Measurements from ENCODE around the gene HCFC2. TPM values are rescaled to one million over a fixed set of nuclear protein-coding genes. Genes with fewer than 3 reads are reported as not detected.
"Not testable (repeated sequence)": the region's sequence is repeated elsewhere in the genome, so short reads cannot be mapped to it uniquely, and the experiment has no call there.

Gene HCFC2
- polyA plus RNA-seq (ENCODE audit: insufficient read length) = 34.3 TPM

DNA sequence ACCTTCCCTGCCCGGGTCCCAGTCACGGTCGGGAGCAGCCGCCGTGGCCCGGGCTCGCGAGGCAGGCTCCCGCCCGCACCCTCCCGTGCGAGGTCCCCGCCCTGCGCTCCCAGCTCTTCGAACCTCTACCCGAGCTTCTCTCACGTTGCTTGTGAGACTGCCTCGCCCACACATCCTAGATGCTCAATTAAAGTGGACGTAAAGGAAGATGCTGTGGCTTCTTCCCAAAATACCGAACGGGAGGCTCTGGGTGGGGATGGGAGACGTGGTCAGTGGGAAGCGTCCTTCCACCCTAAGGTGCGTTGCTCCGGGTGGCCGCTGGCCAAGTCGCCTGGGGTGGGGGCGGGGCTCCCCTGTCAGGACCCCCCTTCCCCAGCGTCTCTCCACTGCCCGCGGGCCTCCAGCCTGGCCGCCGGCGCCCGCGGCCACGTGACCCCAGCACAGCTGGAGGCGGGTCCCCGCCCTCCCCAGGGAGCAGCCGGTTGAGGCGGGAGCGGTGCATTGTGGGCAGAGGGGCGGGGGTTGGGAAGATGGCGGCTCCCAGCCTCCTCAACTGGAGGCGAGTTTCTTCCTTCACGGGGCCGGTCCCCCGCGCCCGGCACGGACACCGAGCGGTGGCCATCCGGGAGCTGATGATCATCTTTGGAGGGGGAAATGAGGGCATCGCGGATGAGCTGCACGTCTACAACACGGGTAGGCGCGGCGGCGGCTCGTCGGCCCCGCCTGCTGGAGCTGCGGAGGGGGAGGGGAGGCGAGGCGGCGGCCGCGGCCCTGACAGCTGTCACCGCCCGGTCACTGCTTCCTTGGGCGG, at the start of gene HCFC2:
Gene HCFC2, plus strand, starts transcription at position 501 of the 811 bp plus-strand sequence. Its CDS starts 30 bp downstream, at position 531.
- DNase-seq (ENCODE audit: low read depth) = peak; percentile 77

DNA sequence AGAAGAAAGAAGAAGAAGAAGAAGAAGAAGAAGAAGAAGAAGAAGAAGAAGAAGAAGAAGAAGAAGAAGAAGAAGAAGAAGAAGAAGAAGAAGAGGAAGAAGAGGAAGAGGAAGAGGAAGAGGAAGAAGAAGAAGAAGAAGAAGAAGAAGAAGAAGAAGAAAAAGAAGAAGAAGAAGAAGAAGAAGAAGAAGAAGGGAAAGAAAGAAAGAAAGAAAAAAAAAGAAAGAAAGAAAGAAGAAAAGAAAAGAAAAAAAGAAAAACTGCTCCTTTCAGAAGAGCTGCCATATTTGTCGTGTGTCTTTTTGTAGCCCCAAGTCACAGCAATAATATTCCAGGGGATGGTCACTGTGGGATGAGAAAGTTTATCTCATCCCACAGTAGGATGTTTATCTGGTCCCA, 42.5 kb upstream of the HCFC2 start:
- DNase-seq (ENCODE audit: low read depth) = not testable (repeated sequence)

DNA sequence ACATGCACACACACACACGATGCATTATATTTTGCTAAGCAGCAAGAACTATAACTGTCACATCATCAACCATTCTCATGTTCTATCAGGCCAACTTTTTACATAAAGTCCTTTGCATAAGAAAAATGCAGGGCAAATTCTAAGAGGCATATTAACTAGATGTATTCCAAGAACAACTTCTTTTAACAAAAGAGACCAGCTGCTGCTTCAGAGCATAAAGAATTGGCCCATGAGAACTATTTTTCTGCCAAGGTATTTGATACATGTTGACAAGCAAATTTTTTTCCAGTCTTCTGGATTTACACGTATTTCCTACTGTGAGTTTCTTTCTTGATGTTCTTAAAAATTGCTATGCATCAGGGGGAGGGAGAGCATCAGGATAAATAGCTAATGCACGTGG, 41.5 kb upstream of the HCFC2 start:
- DNase-seq (ENCODE audit: low read depth) = peak; percentile 29

DNA sequence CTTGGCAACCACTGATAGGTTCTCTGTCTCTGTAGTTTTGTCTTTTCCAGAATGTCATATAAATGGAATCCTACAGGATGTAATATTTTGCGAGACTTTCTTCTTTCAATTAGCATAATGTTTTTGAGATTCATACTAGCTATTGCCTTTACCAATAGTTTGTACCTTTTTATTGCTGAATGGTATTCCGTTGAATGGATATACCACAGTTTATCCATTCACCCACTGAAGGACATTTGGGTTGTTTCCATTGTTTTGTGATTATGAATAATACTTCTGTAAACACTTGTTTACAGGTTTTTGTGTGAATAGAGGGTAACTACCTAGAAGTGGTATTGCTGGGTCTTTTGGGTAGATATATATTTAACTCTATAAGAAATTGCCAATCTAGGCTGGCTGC, 40.6 kb upstream of the HCFC2 start:
- DNase-seq (ENCODE audit: low read depth) = no peak

DNA sequence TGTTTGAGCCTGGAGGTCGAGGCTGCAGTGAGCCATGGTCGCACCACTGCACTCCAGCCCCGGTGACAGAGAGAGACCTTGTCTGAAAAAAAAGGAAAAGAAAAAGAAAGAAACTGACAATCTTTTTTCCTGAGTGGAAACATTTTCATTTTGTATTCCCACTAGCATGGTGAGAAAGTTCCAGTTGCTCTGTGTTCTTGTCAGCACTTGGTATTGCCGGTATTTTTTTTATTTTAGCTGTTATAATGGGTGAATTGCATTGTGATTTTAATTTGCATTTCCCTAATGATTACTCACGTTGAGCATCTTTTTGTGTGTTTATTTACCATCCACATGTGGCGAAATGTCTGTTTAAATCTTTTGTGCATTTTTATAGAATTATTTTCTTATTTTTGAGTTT, 40.0 kb upstream of the HCFC2 start:
- DNase-seq (ENCODE audit: low read depth) = no peak

DNA sequence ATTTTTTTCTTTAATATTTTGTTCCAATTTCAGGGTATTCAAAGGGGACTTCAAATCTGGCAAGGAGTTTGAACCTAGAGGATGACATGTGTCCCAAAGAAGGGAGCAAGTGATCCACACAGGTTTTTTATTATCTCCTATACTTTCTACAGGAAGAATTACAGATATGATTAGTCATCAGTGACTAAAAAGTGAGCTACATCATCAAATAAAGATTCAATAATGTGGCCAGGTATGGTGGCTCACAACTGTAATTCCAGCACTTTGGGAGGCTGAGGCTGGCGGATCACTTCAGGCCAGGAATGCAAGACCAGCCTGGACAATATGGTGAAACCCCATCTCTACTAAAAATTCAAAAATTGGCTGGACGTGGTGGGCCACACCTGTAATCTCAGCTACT, 38.6 kb upstream of the HCFC2 start:
- DNase-seq (ENCODE audit: low read depth) = no peak

DNA sequence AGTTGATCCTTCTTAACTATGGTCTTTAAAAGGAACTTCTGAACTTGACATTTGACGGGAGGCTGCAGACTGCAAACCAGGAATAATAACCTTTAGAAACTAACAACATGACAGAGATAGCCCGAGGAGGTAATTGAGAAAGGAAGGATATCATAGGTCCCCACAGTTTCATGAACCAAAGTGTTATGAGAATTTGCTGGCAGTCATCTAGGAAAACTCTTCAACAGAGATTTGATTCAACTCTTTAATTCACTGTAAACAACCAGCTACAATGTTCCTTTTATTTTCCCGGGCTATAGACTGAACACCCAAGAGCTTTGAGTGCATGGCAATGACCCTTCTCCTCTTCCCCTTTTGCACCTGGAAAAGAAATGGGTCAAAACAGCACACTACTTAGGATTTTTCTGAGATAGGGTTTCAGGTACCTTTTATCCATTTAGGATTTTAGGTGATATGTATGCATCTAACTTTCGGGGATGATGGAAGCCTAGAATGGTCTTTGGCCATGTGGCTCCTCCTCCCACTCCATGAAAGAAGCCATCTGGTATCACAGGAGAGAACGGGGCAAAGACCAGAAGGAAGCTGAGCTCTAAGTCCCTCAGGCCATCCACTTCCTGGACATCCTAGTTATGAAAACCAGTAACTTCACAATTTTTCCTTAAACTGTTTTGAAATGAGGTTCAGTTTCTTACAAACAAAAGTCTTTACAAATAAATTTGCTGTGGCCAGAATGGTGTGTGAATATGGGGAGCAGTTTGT, 37.3 kb upstream of the HCFC2 start:
- no peak for DNase-seq (ENCODE audit: low read depth)

DNA sequence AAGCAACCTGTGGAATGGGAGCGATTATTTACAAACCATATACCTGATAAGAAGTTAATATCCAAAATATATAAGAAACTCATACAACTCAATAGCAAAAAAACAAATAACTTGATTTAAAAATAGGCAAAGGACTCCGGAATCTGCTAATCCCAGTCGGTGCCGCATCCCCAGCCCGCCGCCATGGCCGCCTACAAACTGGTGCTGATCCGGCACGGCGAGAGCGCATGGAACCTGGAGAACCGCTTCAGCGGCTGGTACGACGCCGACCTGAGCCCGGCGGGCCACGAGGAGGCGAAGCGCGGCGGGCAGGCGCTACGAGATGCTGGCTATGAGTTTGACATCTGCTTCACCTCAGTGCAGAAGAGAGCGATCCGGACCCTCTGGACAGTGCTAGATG, 33.7 kb upstream of the HCFC2 start:
- DNase-seq (ENCODE audit: low read depth) = not testable (repeated sequence)

DNA sequence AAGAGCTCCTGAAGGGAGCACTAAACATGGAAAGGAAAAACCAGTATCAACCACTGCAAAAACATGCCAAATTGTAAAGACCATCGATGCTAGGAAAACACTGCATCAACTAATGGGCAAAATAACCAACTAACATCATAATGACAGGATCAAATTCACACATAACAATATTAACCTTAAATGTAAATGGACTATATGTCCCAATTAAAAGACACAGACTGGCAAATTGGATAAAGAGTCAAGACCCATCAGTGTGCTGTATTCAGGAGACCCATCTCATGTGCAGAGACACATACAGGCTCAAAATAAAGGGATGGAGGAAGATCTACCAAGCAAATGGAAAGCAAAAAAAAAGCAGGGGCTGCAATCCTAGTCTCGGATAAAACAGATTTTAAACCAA, 28.2 kb upstream of the HCFC2 start:
- DNase-seq (ENCODE audit: low read depth) = not testable (repeated sequence)

DNA sequence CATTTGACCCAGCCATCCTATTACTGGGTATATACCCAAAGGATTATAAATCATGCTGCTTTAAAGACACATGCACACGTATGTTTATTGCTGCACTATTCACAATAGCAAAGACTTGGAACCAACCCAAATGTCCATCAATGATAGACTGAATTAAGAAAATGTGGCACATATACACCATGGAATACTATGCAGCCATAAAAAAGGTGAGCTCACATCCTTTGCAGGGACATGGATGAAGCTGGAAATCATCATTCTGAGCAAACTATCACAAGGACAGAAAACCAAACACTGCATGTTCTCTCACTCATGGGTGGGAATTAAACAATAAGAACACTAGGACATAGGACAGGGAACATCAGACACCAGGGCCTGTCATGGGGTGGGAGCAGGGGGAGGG, 24.6 kb upstream of the HCFC2 start:
- not testable (repeated sequence) for DNase-seq (ENCODE audit: low read depth)

DNA sequence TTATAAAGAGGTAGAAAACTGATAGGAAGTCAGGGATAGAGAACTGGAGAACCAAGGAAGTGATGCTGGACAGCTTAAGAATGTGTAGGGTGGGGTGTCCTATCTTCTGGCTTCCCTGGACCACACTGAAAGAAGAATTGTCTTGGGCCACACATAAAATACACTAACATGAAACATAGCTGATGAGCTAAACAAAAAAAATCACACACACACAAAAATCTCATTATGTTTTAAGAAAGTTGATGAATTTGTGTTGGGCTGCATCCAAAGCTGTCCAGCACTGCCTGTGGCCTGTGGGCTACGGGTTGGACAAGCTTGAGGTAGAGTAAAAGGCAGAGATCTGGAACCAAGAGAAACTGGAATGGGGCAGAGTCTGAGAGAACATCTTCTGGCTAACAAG, 21.8 kb upstream of the HCFC2 start:
- DNase-seq (ENCODE audit: low read depth) = no peak

DNA sequence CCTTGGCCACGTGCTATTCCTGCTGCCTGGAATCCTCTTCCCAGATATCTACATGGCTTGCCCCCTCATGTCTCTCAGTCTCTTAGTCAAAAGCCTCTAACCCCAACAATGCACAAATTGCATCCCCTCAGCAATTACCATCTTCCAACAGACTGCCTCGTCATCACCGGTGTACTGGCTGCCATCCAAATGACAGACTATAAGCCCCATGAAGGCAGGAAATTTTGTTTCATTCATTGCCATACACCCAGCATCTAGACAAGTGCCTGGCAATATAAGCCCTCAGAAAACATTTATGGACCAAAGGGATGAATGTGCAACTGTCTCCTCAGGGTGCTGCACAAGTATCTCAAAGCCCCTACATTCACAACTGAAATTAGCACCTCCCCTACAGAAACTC, 20.2 kb upstream of the HCFC2 start:
- no peak for DNase-seq (ENCODE audit: low read depth)

DNA sequence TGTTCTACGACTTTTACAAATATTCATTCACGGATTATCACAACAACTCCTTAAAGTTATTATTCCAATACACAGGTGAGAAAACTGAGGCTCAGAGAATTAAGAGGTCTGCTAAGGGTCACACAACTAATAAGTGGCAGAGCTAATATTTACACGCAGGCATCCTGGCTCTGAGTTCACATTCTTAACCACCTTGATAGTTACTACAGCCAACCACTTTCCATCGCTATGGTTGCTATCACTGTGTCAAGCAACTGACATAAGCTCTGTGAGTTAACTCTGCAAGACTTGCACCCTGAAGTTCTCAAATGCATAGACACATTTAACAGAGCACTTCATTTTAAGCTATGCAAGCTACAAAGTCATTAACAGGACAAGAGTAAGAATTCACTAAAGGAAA, 18.0 kb upstream of the HCFC2 start:
- DNase-seq (ENCODE audit: low read depth) = no peak

DNA sequence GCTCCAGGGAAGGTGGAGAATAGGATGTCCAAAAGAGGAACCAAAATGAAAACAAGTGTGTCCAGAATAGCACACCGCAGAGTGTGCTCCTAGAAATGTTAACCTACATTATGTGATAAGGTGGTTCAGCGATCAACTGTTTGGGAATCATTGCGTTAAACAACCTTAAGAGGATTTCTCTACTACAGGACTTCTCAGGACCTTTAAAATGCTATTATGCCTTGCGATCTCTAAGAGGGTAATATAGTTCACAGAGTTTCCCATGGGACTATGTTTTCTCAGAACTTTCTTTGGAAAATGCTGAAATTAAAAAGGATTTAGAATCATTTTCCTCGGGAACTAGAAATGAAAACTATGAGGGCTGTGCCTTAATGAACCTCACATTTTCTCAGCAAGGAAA, 16.2 kb upstream of the HCFC2 start:
- DNase-seq (ENCODE audit: low read depth) = no peak

DNA sequence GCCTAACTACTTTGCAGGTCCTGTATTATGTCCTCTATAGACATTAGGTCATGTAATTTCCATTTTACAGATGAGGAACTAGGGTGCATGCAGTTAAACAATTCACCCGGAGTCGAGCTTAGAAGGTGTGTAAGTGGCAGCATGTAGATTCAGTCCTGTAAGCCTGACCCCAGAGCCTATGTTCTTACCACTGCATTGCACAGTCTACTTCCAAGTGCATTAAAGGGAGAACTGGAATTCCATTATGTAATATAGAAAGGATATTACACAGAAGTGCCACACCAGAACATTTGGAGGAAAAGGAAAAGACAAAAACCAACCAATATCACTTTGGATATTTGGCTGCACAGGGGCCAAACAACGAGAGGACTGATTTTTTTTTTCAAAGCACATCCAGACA, 15.5 kb upstream of the HCFC2 start:
- no peak for DNase-seq (ENCODE audit: low read depth)

DNA sequence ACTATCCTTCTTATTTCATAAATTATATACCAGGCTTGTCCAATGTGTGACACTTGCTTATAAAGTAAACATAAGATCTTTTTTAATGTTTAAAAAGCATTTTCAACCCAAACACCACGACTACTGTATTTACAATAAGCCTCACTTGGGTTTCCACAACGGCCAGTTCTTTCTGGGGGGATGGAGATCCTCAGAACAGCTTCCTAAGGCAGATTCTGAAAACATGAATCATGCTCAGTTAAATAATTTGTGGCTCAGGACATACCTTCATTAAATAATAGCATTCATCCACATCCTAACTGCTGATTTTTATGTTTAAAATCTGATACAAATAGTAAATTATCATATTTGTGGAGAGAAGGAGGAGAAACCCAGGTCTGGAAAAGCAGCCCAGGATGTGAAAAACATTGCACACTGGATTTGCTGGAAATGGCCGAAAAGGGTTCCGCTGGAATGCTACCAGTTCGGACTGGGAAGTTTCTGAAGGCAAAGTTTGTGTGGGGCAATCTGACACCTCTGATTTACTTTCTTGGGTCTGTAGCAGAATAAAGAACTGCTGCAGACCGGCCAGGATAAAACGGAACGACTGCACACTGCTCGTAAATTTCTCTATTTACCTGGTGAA, 14.9 kb upstream of the HCFC2 start:
- no peak for DNase-seq (ENCODE audit: low read depth)

DNA sequence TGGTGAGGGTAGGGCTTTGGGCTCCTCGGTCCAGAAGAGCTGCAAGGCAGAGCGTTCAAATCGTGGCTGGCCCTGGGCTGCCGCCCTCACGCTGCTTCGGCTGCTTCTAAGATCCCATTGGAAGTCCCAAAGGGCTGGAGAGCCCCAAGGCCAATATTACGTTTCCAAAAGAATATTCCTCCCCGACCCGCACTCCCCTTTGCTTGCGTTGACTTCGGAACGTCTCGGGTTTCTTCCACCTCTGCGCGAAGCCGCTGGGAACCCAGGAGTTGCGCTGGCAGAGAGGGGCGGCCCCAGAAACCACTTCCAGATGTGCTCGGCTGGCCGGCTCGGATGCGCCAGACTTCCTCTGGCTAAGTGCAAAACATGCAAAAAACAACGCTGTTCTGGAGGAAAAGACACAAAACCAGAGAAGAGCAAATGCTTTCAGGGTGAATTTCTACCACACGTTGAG, 14.4 kb upstream of the HCFC2 start, which contains the start of gene GLT8D2:
Gene GLT8D2, minus strand, starts transcription at position 285 of the 454 bp plus-strand sequence. CDS start 30,539 bp downstream, outside the sequence.
- DNase-seq (ENCODE audit: low read depth) = no peak

DNA sequence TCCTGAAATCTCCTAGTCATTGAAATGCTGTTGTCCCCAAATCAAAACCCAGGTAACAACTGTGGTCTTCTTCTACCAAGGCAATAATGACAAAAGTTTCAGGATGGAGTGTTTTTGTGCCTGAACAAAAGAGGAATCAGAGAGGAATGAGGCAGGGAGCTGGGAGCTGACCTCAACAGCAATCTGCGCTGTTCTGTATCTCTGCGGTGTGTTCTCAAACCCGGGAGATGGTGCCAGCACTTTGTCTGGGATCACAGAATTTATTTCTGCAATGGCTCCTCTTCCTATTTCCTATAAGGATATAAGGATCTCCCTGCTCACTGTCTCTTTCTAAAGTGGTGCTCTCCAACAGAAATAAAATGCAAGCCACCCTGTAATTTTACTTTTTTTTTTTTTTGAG, 13.9 kb upstream of the HCFC2 start:
- DNase-seq (ENCODE audit: low read depth) = no peak

DNA sequence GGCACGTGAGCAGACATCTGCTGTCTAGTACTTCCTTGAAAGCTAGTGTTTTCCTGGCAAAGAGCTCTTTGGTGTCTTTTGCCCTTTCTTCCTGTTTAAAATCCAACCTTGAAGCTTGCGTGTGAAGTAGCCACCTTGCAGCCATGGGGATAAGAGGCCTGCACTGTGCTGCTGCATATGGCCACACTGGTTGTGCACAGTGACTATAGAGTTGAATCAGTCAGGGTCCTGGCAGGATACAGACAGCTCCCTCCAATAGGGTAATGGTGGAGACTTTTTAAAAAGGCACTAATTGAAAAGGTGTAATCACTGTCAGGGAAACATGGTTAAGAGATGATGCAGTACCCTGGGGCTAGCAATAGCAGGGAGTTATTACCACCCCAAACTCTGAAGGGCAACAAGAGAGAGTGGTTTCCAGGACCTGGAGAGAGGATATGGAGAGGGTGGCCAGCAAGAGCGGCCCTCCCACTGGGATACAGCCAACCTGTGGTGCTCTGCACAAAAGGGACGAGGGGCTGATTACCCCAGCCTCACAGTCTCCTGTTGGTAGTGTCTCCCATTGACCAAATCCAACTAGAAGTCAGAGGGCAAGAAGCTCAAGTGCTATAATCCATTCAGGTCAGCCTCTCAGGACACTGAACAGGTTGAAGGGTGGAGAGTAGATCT, 9.5 kb upstream of the HCFC2 start:
- DNase-seq (ENCODE audit: low read depth) = no peak

DNA sequence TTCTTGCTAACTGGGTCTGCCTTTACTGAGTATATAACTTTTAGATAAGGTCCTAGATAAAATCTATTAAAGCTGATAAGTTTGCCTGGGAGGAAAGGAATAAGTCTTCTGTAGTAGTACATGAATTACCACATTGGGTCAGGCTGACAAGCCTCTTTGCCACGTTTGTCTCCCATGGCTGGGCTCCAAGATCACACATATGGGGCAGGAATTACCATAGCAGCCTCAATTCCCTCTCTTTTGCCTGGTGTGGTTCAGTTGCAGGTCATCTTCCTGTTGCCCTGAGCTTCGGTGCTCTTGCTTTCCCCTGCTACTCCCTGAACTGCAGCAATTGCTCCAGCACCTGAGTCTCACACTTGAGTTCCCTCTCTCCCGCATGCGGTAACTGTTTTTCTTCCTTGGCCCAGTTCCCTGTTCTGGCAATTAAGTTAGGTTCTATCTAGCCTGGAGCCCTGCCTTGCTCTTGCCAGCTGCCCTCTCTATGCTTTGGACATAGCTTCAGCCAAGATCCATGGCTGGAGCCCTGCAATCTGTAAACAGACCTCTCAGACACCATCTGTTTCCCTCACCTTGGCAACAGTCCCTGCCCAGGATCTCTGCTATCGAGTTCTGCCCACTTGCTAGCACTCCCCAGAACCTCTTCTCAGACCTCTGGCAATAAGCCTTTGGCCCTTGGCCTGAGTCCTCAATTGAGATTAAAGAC, 8.5 kb upstream of the HCFC2 start:
- no peak for DNase-seq (ENCODE audit: low read depth)

DNA sequence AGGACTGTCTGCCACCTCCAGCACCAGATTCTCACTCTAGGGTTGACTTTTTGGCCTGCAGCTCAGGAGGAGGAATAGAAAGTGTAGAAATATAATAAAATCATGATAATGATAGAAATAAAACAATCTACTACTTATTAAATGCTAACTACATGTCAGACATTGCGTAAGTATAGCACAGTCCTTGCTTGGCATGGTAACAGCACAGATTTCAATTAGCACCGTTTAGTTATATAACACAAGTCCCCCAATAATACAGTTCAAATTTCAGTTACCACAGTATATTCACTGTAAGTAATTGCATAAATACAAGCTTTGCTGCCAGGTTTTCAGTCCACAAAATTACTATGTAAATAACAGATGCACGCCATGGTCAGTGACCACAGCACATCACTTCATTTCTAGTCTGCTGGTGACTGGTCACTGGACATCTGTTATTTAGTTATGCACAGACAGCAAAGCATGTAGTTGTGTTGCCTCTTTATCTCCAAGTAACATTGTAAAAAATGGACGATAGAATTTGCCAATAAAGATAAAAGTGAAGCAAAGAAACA, 7.8 kb upstream of the HCFC2 start:
- no peak for DNase-seq (ENCODE audit: low read depth)

Data from forelimb muscle (tissue), 1 donor.